Kidney epithelial cell (primary cell): Measurements from ENCODE around the gene LRP1. TPM values are rescaled to one million over a fixed set of nuclear protein-coding genes. Genes with fewer than 3 reads are reported as not detected.

Experiments
- DNase-seq: peaks from one replicate; pipeline ENCODE4 v3.0.0-alpha.2; 2010; ENCODE audit warnings: low read depth
- H3K27me3 ChIP-seq: 2 replicates; pipeline ENCODE4 v1.6.0; 2011; ENCODE audit warnings: low read length; ENCODE audit not compliant: control insufficient read depth, insufficient read depth
- H3K36me3 ChIP-seq: 2 replicates; pipeline ENCODE4 v1.5.1; 2011; ENCODE audit warnings: low read length; ENCODE audit not compliant: control insufficient read depth, insufficient read depth
- H3K4me3 ChIP-seq: 2 replicates; pipeline ENCODE4 v1.5.1; 2011; ENCODE audit warnings: low read depth, mild to moderate bottlenecking, control low read depth, low read length
- total RNA-seq: library from RNA; depleted of rRNA; stranded (reverse); fragments of >200 nt; gene quantifications from 2 replicates; pipeline ENCODE4 v1.2.3, GENCODE V29; 2015
- TF ChIP-seq, protein P1 (sequence below): IDR thresholded peaks from 2 replicates; pipeline ENCODE4 v1.5.1; 2011; ENCODE audit warnings: mild to moderate bottlenecking, moderate library complexity, low read length, control low read depth, inconsistent platforms; ENCODE audit not compliant: insufficient read depth, poor library complexity, severe bottlenecking

LRP1 gene
- total RNA-seq, 1 donor from 2014 or later, result 40.2 TPM

- TF ChIP-seq, protein P1, sequence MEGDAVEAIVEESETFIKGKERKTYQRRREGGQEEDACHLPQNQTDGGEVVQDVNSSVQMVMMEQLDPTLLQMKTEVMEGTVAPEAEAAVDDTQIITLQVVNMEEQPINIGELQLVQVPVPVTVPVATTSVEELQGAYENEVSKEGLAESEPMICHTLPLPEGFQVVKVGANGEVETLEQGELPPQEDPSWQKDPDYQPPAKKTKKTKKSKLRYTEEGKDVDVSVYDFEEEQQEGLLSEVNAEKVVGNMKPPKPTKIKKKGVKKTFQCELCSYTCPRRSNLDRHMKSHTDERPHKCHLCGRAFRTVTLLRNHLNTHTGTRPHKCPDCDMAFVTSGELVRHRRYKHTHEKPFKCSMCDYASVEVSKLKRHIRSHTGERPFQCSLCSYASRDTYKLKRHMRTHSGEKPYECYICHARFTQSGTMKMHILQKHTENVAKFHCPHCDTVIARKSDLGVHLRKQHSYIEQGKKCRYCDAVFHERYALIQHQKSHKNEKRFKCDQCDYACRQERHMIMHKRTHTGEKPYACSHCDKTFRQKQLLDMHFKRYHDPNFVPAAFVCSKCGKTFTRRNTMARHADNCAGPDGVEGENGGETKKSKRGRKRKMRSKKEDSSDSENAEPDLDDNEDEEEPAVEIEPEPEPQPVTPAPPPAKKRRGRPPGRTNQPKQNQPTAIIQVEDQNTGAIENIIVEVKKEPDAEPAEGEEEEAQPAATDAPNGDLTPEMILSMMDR, result no peak
- DNase-seq, result no peak
- H3K27me3 ChIP-seq, result no peaks in the 10 kb centered on the region
- H3K36me3 ChIP-seq, result no peaks in the 10 kb centered on the region
- no peak overlapping the region for H3K4me3 ChIP-seq
Measured at GRCh38 chr12:57134949-57135348, 6.7 kb downstream of the LRP1 start.

DNA sequence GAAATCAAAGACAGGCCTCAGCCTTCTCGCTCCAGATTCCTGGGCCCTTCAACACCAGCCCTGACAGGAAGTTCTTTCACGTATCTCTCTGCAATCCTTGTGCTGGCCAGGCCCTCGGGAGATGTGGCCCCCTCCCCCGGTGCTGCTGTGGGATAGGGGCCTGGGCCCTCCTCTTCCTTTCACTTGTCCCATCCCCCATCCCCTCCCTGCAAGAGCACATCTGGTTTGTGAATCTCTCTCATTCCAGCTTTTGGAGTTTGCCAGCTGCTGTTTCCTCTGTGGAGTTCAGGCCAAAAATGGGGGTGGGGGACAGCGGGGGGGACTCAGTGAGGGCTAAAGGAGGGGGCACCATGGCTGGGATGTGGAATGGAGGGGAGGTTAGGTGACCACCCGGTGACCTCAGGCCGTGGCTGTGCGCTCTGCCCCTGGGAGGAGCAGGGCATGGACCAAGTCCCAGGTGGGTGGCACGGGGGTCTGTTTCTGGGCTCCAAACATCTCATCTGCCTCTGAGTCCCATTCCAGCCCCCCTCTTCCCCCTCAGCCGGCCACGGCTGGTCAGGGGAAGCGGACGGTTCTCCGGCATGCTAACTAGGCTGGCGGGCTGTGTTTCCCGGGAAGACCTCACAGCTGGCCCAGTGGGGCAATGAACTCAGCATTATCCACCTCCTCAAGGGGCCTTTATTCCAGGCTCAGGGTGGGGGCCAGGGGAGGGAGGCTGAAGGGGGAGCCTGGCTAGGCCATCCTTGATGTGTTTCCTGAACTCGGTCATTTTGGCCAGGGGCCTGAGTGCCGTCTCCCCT lies 7.4 kb downstream of the LRP1 start:
- TF ChIP-seq, protein P1, result no peak
- H3K27me3 ChIP-seq, result no peaks in the 10 kb centered on the region
- no peak for DNase-seq
- H3K4me3 ChIP-seq, result no peak overlapping the region
- no peaks in the 10 kb centered on the region for H3K36me3 ChIP-seq

GRCh38 chr12:57138526-57139272 lies 10.4 kb downstream of the LRP1 start:
- DNase-seq, result no peak
- no peaks in the 10 kb centered on the region for H3K27me3 ChIP-seq
- TF ChIP-seq, protein P1, result no peak

DNA sequence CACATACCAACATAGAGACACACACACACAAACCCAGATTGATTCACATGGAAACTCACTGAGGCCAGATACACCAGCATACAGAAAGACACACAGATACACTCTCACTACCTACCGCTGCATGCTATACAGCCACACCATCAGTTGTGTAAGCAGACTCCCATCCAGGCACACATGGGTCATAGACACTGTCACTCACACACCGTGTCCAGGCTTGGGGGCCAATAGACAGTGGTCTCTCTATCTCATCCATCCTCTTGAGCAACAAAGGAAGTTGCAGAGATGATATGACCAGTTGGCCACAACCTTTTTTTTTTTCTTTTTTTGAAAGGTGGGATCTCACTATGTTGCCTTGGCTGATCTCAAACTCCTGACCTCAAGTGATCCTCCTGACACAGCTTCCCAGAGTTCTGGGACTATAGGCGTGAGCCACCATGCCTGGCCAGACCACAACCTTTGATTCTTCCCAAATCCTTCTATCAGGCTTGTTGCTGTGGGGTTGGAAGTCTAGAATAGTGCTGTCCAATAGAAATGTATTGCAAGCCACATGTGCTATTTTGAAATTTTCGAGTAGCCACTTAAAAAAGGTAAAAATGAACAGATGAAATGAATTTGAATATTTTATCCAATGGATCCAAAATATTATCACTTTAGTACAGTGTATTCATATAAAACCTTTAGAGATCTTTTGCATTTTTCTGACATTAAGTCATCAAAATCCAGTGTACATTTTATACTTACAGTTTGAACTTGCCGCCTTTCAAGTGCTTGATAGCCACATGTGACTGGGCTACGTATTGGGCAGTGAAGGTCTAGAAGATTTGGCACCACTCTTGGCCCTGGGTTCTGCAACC lies 11.7 kb downstream of the LRP1 start:
- Histone ChIP-seq H3K36me3 (no peaks in the 10 kb centered on the region), H3K4me3 (no peak overlapping the region), H3K27me3 (no peaks in the 10 kb centered on the region)
- DNase-seq, result no peak
- TF ChIP-seq, protein P1, result no peak

More at GRCh38 chr12:57138526-57139272, 10.4 kb downstream of the LRP1 start:
- no peak overlapping the region for H3K4me3 ChIP-seq
- no peaks in the 10 kb centered on the region for H3K36me3 ChIP-seq

- TF ChIP-seq, protein P1, result no peak
- no peak for DNase-seq
- Histone ChIP-seq H3K27me3 (no peaks in the 10 kb centered on the region), H3K4me3 (no peak overlapping the region), H3K36me3 (no peaks in the 10 kb centered on the region)
Measured at GRCh38 chr12:57141249-57141648, 13.0 kb downstream of the LRP1 start.
